GM23338 (cell line): ENCODE data around the gene INHBB. TPM values are rescaled to one million over a fixed set of nuclear protein-coding genes. Genes with fewer than 3 reads are reported as not detected.

Experiments
- ATAC-seq: fragments of 200-7000 bp; cut with Tn5 transposase; 3 replicates; pipeline ENCODE4 v1.9.1; 2020
- DNase-seq: peaks from one replicate; pipeline ENCODE4 v3.0.0-alpha.2; 2015; ENCODE audit warnings: low spot score
- H2AFZ ChIP-seq: fragments of 200-600 bp; sonication (generic); 2 replicates; pipeline ENCODE4 v1.8.0; 2016; ENCODE audit warnings: antibody characterized with exemption, mild to moderate bottlenecking, moderate library complexity
- H3F3A ChIP-seq: fragments of 200-600 bp; sonication (generic); replicated peaks from 2 replicates; pipeline ENCODE4 v1.8.0; 2017; ENCODE audit warnings: antibody characterized with exemption, mixed run types, low read depth
- H3K27ac ChIP-seq: fragments of 200-600 bp; sonication (generic); 2 replicates; pipeline ENCODE4 v1.6.1; 2016; ENCODE audit warnings: low read depth
- H3K27me3 ChIP-seq: fragments of 200-600 bp; sonication (generic); 2 replicates; pipeline ENCODE4 v1.8.0; 2016; ENCODE audit warnings: mild to moderate bottlenecking, mixed run types, moderate library complexity; ENCODE audit not compliant: insufficient read depth
- H3K36me3 ChIP-seq: fragments of 200-600 bp; sonication (generic); 2 replicates; pipeline ENCODE4 v1.8.0; 2016; ENCODE audit warnings: mild to moderate bottlenecking; ENCODE audit not compliant: insufficient read depth
- H3K4me1 ChIP-seq: fragments of 200-600 bp; sonication (generic); 2 replicates; pipeline ENCODE4 v1.8.0; 2016; ENCODE audit warnings: mild to moderate bottlenecking, moderate library complexity; ENCODE audit not compliant: insufficient read depth
- H3K4me2 ChIP-seq: fragments of 200-600 bp; sonication (generic); 2 replicates; pipeline ENCODE4 v1.7.1; 2017; ENCODE audit warnings: mixed run types
- H3K4me3 ChIP-seq: fragments of 200-600 bp; sonication (generic); 2 replicates; pipeline ENCODE4 v1.6.1; 2016; ENCODE audit warnings: mixed run types
- H3K79me2 ChIP-seq: fragments of 200-600 bp; sonication (generic); replicated peaks from 2 replicates; pipeline ENCODE4 v1.8.0; 2017; ENCODE audit warnings: mild to moderate bottlenecking; ENCODE audit not compliant: insufficient read depth
- H3K9me2 ChIP-seq: fragments of 200-600 bp; sonication (generic); 2 replicates; pipeline ENCODE4 v1.8.0; 2017; ENCODE audit not compliant: insufficient read depth
- H4K20me1 ChIP-seq: fragments of 200-600 bp; sonication (generic); replicated peaks from 2 replicates; pipeline ENCODE4 v1.8.0; 2017; ENCODE audit warnings: mild to moderate bottlenecking; ENCODE audit not compliant: insufficient read depth
- H3K27ac Mint-ChIP-seq: 2 replicates; pipeline ENCODE4 v1.8.0; 2020; ENCODE audit warnings: inconsistent platforms, mild to moderate bottlenecking, moderate library complexity, mixed read lengths
- H3K27me3 Mint-ChIP-seq: 3 replicates; pipeline ENCODE4 v1.8.0; 2022; ENCODE audit warnings: low read depth, mild to moderate bottlenecking, moderate library complexity, mixed read lengths, inconsistent platforms; ENCODE audit not compliant: insufficient read depth, poor library complexity
- H3K36me3 Mint-ChIP-seq: 3 replicates; pipeline ENCODE4 v1.8.0; 2021; ENCODE audit warnings: low read depth, mild to moderate bottlenecking, inconsistent platforms, moderate library complexity, mixed read lengths
- H3K4me1 Mint-ChIP-seq: 3 replicates; pipeline ENCODE4 v1.8.0; 2020; ENCODE audit warnings: mild to moderate bottlenecking, inconsistent platforms, mixed read lengths
- H3K4me3 Mint-ChIP-seq: 3 replicates; pipeline ENCODE4 v1.8.0; 2021; ENCODE audit warnings: moderate library complexity, mild to moderate bottlenecking, inconsistent platforms, mixed read lengths
- H3K9me3 Mint-ChIP-seq: 3 replicates; pipeline ENCODE4 v1.8.0; 2020; ENCODE audit warnings: moderate library complexity, mild to moderate bottlenecking, inconsistent platforms, mixed read lengths
- CREB1 ChIP-seq: fragments of 250-450 bp; sonication (Bioruptor Pico); IDR thresholded peaks from 2 replicates; pipeline ENCODE4 v1.5.0; 2020; ENCODE audit warnings: low read depth, mild to moderate bottlenecking, moderate library complexity
- CTCF ChIP-seq, 2 experiments: fragments of 200-600 bp in 1 of 2; sonication (generic) in 1 of 2; conservative IDR thresholded peaks; 2 replicates each; pipeline versions ENCODE4 v1.5.1 to v1.6.1; 2016 to 2017; ENCODE audit warnings: antibody characterized with exemption in 2 of 2, low read depth in 2 of 2, mild to moderate bottlenecking in 2 of 2, moderate library complexity in 1 of 2
- EZH2 ChIP-seq: fragments of 200-600 bp; sonication (generic); IDR thresholded peaks from one replicate; pipeline ENCODE4 v1.8.0; 2017; ENCODE audit warnings: antibody characterized with exemption, mild to moderate bottlenecking, low read depth; ENCODE audit not compliant: unreplicated experiment
- EZH2phosphoT487 ChIP-seq: fragments of 200-600 bp; sonication (generic); IDR thresholded peaks from one replicate; pipeline ENCODE4 v1.8.1; 2018; ENCODE audit warnings: antibody characterized with exemption; ENCODE audit not compliant: unreplicated experiment
- JUNB ChIP-seq: IDR thresholded peaks from one replicate; pipeline ENCODE4 v1.6.1; 2016; ENCODE audit warnings: antibody characterized with exemption; ENCODE audit not compliant: unreplicated experiment
- NANOG ChIP-seq: IDR thresholded peaks from 2 replicates; pipeline ENCODE4 v1.6.1; 2016; ENCODE audit warnings: antibody characterized with exemption, borderline replicate concordance
- REST ChIP-seq: IDR thresholded peaks from one replicate; pipeline ENCODE4 v1.6.1; 2018; ENCODE audit warnings: antibody characterized with exemption; ENCODE audit not compliant: unreplicated experiment
- ZNF331 ChIP-seq: fragments of 250-450 bp; sonication (Bioruptor Pico); IDR thresholded peaks from 2 replicates; pipeline ENCODE4 v1.5.0; 2020; ENCODE audit warnings: low read depth, mild to moderate bottlenecking, moderate library complexity
- polyA plus RNA-seq: library from polyadenylated mRNA; unstranded; fragments of >200 nt; fragmentation: Nextera tagmentation; extraction: Ambion mirVana; gene quantifications from 2 replicates; pipeline ENCODE4 v1.2.1, GENCODE V29; 2016
- total RNA-seq: library from RNA; depleted of rRNA; stranded (reverse); fragments of >200 nt; shearing (Covaris generic); gene quantifications from 2 replicates; pipeline ENCODE4 v1.2.3, GENCODE V29; 2014

Gene INHBB
- total and polyA plus RNA-seq, 2 experiments from 2014 or later, result 0.21 TPM; not detected in 1

GRCh38 chr2:120368086-120368485 is 22.1 kb downstream of the INHBB start (continued):
- TF ChIP-seq CTCF (conservative IDR thresholded peaks at IDR 0.05; ENCODE audit: low read depth in 2 of 2) (no peak), ZNF331 (no peak), NANOG (no peak), EZH2phosphoT487 (no peak), EZH2 (no peak), JUNB (no peak), REST (no peak)

- Mint-ChIP-seq H3K27ac (no peak overlapping the region), H3K36me3 (no peaks in the 10 kb centered on the region), H3K27me3 (peaks cover 30% of the 10 kb centered on the region), H3K4me1 (peaks cover 31% of the 10 kb centered on the region), H3K4me3 (no peak overlapping the region), H3K9me3 (no peaks in the 10 kb centered on the region; the same call in 2 of the 3 replicates)
- Histone ChIP-seq H3K4me2 (no peak overlapping the region), H3K36me3 (no peaks in the 10 kb centered on the region), H3K27ac (no peak overlapping the region), H3F3A (peaks cover 8% of the 10 kb centered on the region), H3K4me1 (peaks cover 28% of the 10 kb centered on the region), H2AFZ (no peak overlapping the region), H3K27me3 (no peaks in the 10 kb centered on the region), H3K79me2 (no peaks in the 10 kb centered on the region), H4K20me1 (no peaks in the 10 kb centered on the region), H3K9me2 (no peaks in the 10 kb centered on the region), H3K4me3 (no peak overlapping the region)
- DNase-seq (no peak), ATAC-seq (no peak)
- no peak for TF ChIP-seq NANOG
- TF ChIP-seq CREB1 (CRISPR knock-in tag), result no peak
Observed at GRCh38 chr2:120369250-120369649, 23.3 kb downstream of the INHBB start.
